ENCODE measurements around the gene CBFA2T2. TPM values are rescaled to one million over a fixed set of nuclear protein-coding genes. Genes with fewer than 3 reads are reported as not detected.
"Not testable (repeated sequence)": the region's sequence is repeated elsewhere in the genome, so short reads cannot be mapped to it uniquely, and the experiment has no call there.

CBFA2T2 gene
- total RNA-seq, 1 experiment from 2014 or later: 8.7 TPM

DNA sequence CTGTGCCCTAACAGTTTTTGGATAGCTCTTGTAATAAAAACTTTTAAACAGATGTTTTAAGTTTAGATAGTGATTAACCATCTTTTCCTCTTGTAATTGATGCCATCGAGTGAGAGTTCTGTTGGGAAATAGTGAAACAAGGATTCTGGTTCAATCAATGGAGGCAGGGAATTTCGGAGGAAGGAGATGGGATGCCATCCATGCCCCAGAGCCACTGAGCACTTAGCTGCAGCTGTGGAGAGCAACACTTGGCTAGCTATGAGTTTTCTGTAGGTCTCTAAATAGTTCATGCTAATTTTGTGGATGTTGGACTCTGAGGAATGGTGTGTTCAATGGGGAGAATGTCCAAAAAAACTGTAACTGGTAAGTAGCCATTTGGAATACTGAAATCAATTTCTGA is 16.7 kb downstream of the CBFA2T2 start:
- Histone ChIP-seq H3K36me3 (no peaks in the 10 kb centered on the region), H3K9me3 (replicated peaks) (no peaks in the 10 kb centered on the region), H3K4me3 (no peak overlapping the region), H3K27me3 (replicated peaks) (no peaks in the 10 kb centered on the region), H3K4me1 (replicated peaks) (peaks cover 11% of the 10 kb centered on the region), H3K27ac (no peak overlapping the region)
- DNase-seq (ENCODE audit: low read depth in 1 of 2, low spot score in 2 of 2): no peak

DNA sequence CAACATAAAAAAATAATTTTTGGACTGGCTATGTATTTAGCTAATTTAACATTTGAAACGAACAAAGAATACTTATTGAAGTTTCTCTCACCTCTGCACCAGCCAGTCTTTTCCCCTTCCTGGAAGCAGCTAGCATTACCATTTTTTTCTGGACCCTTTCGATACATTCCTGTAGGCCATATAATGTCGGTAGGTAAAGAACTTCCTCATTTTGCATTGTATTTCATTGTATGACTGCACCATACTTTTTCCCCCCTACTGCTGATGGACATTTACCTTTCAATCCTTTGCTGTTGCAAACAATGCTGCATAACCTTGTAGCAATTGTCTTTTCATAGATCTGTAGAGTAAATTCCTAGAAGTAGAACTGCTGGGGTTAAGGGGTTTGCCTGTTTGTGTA is 17.6 kb downstream of the CBFA2T2 start:
- no peaks in the 10 kb centered on the region for H3K36me3 ChIP-seq
- no peak overlapping the region for H3K27ac ChIP-seq
- no peaks in the 10 kb centered on the region for H3K9me3 ChIP-seq (replicated peaks)
- H3K4me3 ChIP-seq: no peak overlapping the region
- peaks cover 11% of the 10 kb centered on the region for H3K4me1 ChIP-seq (replicated peaks)
- DNase-seq (ENCODE audit: low read depth in 1 of 2, low spot score in 2 of 2): no peak
- H3K27me3 ChIP-seq (replicated peaks): no peaks in the 10 kb centered on the region

DNA sequence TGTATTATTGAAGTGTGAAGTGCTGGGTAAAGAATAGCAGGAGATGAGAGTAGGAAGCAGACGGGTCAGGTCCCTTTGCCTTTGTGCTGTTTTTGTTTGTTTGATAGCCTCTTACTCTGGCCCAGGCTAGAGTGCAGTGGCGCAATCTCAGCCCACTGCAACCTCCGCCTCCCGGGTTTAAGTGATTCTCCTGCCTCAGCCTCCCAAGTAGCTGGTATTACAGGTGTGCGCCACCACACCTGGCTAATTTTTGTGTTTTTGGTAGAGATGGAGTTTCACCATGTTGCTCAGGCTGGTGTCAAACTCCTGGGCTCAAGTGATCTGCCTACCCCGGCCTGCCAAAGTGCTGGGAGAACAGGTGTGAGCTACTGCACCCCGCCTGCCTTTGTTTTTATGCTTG is 18.1 kb downstream of the CBFA2T2 start:
- not testable (repeated sequence) for H3K4me3 ChIP-seq; H3K27ac ChIP-seq; H3K9me3 ChIP-seq (replicated peaks); DNase-seq (ENCODE audit: low read depth in 1 of 2, low spot score in 2 of 2); H3K27me3 ChIP-seq (replicated peaks); H3K36me3 ChIP-seq
- H3K4me1 ChIP-seq (replicated peaks): peaks cover 11% of the 10 kb centered on the region

DNA sequence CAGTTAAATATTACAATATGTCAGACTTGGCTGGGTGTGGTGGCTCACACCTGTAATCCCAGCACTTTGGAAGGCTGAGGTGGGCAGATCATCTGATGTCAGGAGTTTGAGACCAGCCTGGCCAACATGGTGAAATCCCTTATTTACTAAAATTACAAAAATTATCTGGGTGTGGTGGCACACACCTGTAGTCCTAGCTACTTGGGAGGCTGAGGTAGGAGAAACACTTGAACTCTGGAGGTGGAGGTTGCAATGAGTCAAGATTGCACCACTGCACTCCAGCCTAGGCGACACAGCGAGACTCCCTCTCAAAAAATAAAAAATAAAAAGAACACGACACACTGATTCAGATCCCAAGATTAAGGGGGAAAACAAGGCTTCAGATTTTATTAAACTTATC is 19.2 kb downstream of the CBFA2T2 start:
- not testable (repeated sequence) for H3K27ac ChIP-seq; H3K9me3 ChIP-seq (replicated peaks); H3K27me3 ChIP-seq (replicated peaks); DNase-seq (ENCODE audit: low read depth in 1 of 2, low spot score in 2 of 2); H3K4me3 ChIP-seq; H3K36me3 ChIP-seq
- peaks cover 11% of the 10 kb centered on the region for H3K4me1 ChIP-seq (replicated peaks)

DNA sequence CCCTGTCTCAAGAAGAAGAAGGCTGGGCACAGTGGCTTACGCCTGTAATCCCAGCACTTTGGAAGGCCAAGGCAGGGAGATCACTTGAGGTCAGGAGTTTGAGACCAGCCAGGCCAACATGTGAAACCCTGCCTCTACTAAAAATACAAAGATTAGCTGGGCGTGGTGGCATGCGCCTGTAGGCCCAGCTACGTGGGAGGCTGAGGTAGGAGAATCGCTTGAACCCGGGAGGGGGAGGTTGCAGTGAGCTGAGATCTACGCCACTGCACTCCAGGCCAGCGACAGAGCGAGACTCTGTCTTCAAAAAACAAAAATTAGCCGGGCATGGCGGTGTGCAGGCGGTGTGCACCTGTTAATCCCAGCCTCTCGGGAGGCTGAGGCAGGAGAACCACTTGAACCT is 22.0 kb downstream of the CBFA2T2 start:
- not testable (repeated sequence) for H3K4me3 ChIP-seq; H3K27ac ChIP-seq; H3K27me3 ChIP-seq (replicated peaks); DNase-seq (ENCODE audit: low read depth in 1 of 2, low spot score in 2 of 2); H3K9me3 ChIP-seq (replicated peaks); H3K36me3 ChIP-seq
- peaks cover 11% of the 10 kb centered on the region for H3K4me1 ChIP-seq (replicated peaks)

DNA sequence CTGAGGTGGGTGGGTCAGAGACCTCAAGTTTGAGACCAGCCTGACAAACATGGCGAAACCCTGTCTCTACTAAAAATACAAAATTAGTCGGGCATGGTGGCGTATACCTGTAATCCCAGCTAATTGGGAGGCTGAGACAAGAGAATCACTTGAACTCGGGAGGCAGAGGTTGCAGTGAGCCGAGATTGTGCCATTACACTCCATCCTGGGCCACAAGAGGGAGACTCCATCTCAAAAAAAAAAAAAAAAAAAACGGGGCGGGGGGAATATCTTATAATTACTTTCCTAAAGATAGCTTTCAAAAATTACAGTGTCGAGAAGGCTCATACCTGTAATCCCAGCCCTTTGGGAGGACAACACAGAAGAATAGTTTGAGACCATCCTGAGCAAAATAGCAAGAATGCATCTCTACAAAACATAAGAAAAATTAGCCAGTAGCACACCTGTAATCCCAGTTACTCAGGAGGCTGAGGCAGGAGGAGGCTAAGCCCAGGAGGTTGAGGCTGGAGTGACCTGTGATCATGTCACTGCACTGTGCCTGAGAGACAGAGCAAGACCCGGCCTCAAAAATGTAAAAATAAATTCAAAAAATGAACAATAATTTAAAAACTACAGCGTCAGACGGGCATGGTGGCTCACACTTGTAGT is 25.8 kb downstream of the CBFA2T2 start:
- DNase-seq (ENCODE audit: low read depth in 1 of 2, low spot score in 2 of 2): no peak
- Histone ChIP-seq H3K9me3 (replicated peaks) (no peaks in the 10 kb centered on the region), H3K27ac (no peak overlapping the region)

DNA sequence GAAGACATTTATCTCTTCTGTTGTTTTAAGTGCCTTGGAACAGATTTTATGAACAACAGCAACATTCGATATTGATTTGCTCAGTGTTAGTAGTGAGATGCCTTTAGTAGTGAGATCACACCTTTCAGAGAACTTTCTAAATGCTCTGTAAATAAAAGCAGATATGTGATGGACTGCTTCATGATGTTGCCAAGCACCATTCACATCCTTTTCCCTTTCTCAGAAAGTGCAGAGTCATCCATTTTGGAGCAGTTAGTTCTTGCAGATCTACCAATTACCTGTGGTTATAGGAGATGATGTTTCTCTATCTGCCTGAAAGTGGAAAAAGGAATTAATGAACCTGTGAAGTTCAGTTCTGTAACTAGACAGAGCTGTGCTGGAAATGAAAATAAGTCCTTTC is 27.0 kb downstream of the CBFA2T2 start:
- H3K4me1 ChIP-seq (replicated peaks): peaks cover 14% of the 10 kb centered on the region
- H3K27ac ChIP-seq: no peak overlapping the region
- H3K36me3 ChIP-seq: no peaks in the 10 kb centered on the region
- no peaks in the 10 kb centered on the region for H3K27me3 ChIP-seq (replicated peaks)
- no peak for DNase-seq (ENCODE audit: low read depth in 1 of 2, low spot score in 2 of 2)
- no peaks in the 10 kb centered on the region for H3K9me3 ChIP-seq (replicated peaks)
- H3K4me3 ChIP-seq: no peak overlapping the region

More for the DNA sequence above, 25.8 kb downstream of the CBFA2T2 start:
- no peaks in the 10 kb centered on the region for H3K36me3 ChIP-seq
- peaks cover 21% of the 10 kb centered on the region for H3K4me1 ChIP-seq (replicated peaks)
- no peaks in the 10 kb centered on the region for H3K27me3 ChIP-seq (replicated peaks)
- no peak overlapping the region for H3K4me3 ChIP-seq

DNA sequence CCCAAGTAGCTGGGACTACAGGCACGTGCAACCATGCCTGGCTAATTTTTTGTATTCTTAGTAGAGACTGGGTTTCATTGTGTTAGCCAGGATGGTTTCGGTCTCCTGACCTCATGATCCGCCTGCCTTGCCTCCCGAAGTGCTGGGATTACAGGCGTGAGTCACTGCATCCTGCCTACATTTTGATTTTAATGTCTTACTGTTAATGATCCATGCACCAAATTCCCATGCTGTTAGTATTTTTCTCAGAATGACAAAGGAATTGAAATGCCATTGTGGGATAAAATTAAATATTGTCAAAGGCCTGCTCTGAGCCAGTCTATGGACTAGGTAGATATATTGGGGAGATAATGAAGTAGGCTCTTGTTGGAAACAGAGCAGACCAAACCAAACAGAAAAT is 28.2 kb downstream of the CBFA2T2 start:
- peak; percentile 71 to 74 for DNase-seq (ENCODE audit: low read depth in 1 of 2, low spot score in 2 of 2)
- Histone ChIP-seq H3K4me1 (replicated peaks) (peaks cover 14% of the 10 kb centered on the region), H3K36me3 (no peaks in the 10 kb centered on the region), H3K4me3 (no peak overlapping the region), H3K9me3 (replicated peaks) (no peaks in the 10 kb centered on the region), H3K27me3 (replicated peaks) (no peaks in the 10 kb centered on the region), H3K27ac (peak overlapping the region; percentile 82)

DNA sequence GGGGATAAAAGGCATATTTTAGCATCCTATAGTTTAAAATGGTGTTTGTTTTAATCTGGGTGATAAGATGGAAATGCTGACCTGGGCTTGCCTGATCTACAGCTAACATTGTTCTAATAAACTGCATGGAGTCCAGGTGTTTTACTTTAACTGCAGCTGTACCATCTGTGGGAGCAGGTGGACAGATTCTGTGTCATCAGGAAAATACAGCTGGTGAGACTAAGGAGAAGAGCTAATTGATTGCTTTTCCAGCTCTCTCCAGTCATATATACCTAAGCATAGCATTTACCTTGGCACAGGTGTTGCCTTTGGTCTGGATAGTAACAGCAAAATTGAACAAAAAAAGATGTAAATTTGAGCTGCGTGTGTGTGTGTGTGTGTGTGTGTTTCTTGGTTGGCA is 31.6 kb downstream of the CBFA2T2 start:
- H3K4me3 ChIP-seq: no peak overlapping the region
- H3K4me1 ChIP-seq (replicated peaks): peaks cover 14% of the 10 kb centered on the region
- no peak overlapping the region for H3K27ac ChIP-seq
- no peaks in the 10 kb centered on the region for H3K9me3 ChIP-seq (replicated peaks)
- no peaks in the 10 kb centered on the region for H3K27me3 ChIP-seq (replicated peaks)
- no peak for DNase-seq (ENCODE audit: low read depth in 1 of 2, low spot score in 2 of 2)
- H3K36me3 ChIP-seq: no peaks in the 10 kb centered on the region

DNA sequence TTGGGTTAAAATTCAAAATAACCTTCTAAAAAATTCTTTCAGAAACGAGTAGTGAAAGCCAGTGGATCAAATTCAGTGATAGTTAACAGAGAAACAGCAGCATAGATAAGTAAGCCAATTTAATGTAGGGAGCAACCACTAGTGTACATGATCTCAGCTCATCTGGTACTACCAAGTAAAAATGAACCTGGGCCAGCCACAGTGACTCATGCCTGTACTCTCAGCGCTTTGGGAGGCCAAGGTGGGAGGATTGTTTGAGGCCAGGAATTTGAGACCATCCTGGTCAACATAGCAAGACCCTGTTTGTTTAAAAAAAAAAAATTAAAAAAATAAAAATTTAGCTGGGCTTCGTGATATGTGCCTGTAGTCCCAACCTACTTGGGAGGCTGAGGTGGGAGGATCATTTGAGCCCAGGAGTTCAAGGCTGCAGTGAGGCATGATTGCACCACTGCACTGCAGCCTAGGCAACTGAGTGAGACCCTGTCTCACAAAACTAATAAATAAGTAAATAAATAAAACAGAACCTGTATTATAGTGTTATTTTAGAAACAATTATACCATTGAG is 32.4 kb downstream of the CBFA2T2 start:
- no peak for DNase-seq (ENCODE audit: low read depth in 1 of 2, low spot score in 2 of 2)

DNA sequence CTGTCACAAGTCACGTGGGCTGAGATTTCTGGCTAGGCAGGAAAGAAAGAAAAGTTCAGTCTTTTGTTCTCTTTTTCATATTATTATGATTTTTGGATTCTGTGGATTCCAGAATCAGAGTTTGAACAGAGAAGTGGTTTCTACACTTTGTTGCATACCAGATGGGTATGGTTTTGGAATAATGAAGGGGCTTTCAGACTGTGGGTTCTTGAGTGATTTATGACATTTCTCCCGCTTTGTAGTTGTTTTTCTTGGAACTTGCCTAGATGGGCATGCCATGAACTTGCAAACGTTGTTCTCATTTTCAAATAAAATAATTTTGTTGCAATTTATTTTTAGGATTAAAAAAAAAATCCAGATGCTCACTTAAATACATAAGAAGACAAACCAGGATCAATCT is 34.4 kb downstream of the CBFA2T2 start:
- H3K9me3 ChIP-seq (replicated peaks): no peaks in the 10 kb centered on the region
- no peaks in the 10 kb centered on the region for H3K4me1 ChIP-seq (replicated peaks)
- no peaks in the 10 kb centered on the region for H3K27me3 ChIP-seq (replicated peaks)
- no peak overlapping the region for H3K27ac ChIP-seq
- no peak overlapping the region for H3K4me3 ChIP-seq
- no peak for DNase-seq (ENCODE audit: low read depth in 1 of 2, low spot score in 2 of 2)
- no peaks in the 10 kb centered on the region for H3K36me3 ChIP-seq

More for the DNA sequence above, 32.4 kb downstream of the CBFA2T2 start:
- H3K4me1 ChIP-seq (replicated peaks): peaks cover 14% of the 10 kb centered on the region
- H3K9me3 ChIP-seq (replicated peaks): no peaks in the 10 kb centered on the region
- no peak overlapping the region for H3K27ac ChIP-seq
- no peaks in the 10 kb centered on the region for H3K27me3 ChIP-seq (replicated peaks)
- no peaks in the 10 kb centered on the region for H3K36me3 ChIP-seq
- no peak overlapping the region for H3K4me3 ChIP-seq

DNA sequence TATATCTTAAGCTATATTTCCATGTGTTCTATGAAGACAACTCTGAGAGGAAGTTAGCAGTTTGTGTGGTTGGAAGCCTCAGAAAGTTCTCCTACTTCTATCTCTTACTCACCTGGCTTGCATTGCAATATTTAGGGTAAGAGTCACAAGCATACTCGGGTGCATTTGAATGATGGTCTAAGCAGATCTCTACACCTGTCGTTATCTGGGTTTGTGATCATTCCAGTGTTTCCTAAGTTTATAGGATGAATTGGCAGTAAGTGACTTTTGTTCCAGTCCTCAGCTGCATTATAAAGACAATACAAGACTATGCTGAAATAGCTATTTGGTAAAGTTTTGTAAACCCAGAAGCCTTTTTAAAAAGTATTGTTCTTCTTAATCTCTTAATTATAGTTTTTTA is 36.9 kb downstream of the CBFA2T2 start:
- Histone ChIP-seq H3K9me3 (replicated peaks) (no peaks in the 10 kb centered on the region), H3K27me3 (replicated peaks) (no peaks in the 10 kb centered on the region), H3K36me3 (no peaks in the 10 kb centered on the region), H3K4me3 (no peak overlapping the region), H3K27ac (no peak overlapping the region), H3K4me1 (replicated peaks) (peaks cover 21% of the 10 kb centered on the region)
- no peak for DNase-seq (ENCODE audit: low read depth in 1 of 2, low spot score in 2 of 2)

DNA sequence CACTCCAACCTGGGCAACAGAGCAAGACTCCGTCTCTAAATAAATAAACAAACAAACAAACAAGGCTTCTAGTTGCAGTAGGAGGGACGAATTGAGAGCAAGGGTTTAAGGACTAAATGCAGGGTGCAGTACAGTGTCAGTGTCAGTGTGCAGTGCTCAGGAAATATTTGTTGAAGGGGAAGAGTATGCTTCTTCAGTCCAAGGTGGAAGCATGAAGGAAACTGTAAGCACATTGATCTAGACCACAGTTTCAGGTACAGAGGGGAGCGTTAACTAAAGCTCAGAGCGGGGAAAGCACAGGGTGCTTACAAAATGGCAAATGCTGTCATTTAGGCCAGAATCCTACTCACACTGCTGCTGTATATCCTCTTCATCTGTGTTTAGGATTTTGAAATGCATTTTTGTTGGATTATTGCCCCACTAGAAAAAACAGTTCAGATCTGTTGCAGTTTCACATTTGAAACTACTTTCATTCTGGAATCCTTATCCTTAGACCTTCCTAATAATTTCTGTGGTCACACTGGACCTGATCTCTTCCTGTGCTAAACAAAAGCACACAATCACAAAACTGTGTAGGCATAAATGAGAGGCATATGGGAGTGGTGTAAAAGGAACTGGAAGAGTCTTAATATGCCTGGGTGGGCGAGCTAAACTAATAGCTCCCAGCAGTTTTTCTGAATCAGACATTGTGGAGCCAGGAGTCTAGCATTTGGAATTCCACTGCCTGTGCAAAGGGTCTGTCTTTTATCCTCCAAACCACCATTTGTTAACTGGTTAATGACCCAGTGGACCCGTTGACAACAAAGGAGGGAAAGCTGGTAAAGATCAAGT is 41.4 kb downstream of the CBFA2T2 start:
- no peak overlapping the region for H3K4me3 ChIP-seq
- H3K36me3 ChIP-seq: no peaks in the 10 kb centered on the region
- H3K9me3 ChIP-seq (replicated peaks): no peaks in the 10 kb centered on the region
- peak; percentile 72 to 81 for DNase-seq (ENCODE audit: low read depth in 1 of 2, low spot score in 2 of 2)
- peak overlapping the region; percentile 66 for H3K27ac ChIP-seq
- H3K4me1 ChIP-seq (replicated peaks): peaks cover 47% of the 10 kb centered on the region
- H3K27me3 ChIP-seq (replicated peaks): no peaks in the 10 kb centered on the region

DNA sequence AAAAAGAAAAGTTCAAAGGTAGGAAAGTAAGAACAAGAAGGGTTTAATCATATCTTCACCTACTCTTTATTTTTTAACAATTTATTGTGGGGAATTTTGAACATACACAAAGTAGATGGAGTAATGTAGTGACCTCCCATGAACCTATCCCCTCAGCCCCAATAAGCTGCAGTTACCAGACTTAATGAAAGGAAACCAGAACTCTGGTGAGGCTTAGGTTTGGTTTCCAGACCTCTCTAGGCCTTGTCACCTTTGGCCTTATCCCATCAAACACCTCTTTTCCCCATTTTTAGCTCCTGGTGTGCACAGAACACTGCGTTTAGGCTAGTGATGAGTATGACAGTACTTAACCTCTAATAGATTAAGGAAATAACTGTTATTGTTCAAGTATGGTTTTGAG is 42.0 kb downstream of the CBFA2T2 start:
- Histone ChIP-seq H3K4me1 (replicated peaks) (peaks cover 47% of the 10 kb centered on the region), H3K9me3 (replicated peaks) (no peaks in the 10 kb centered on the region), H3K27me3 (replicated peaks) (no peaks in the 10 kb centered on the region), H3K4me3 (no peak overlapping the region), H3K36me3 (no peaks in the 10 kb centered on the region), H3K27ac (peak overlapping the region; percentile 66)
- DNase-seq (ENCODE audit: low read depth in 1 of 2, low spot score in 2 of 2): no peak
